K562 (cell line): ENCODE measurements around the gene CCDC117.

ENCODE experiments used
- ETV5 ChIP-seq: sonication (generic); formaldehyde crosslinking; IDR thresholded peaks from 2 replicates; pipeline ENCODE4 v1.4.0; 2020; ENCODE audit warnings: low read depth, mild to moderate bottlenecking, missing genetic modification reagents
- KLF16 ChIP-seq: IDR thresholded peaks from 2 replicates; pipeline ENCODE4 v1.6.1; 2016; ENCODE audit warnings: antibody characterized with exemption
- POLR2A ChIP-seq: fragments of 450-650 bp; conservative IDR thresholded peaks from 2 replicates; pipeline ENCODE4 v1.6.1; 2016

DNA sequence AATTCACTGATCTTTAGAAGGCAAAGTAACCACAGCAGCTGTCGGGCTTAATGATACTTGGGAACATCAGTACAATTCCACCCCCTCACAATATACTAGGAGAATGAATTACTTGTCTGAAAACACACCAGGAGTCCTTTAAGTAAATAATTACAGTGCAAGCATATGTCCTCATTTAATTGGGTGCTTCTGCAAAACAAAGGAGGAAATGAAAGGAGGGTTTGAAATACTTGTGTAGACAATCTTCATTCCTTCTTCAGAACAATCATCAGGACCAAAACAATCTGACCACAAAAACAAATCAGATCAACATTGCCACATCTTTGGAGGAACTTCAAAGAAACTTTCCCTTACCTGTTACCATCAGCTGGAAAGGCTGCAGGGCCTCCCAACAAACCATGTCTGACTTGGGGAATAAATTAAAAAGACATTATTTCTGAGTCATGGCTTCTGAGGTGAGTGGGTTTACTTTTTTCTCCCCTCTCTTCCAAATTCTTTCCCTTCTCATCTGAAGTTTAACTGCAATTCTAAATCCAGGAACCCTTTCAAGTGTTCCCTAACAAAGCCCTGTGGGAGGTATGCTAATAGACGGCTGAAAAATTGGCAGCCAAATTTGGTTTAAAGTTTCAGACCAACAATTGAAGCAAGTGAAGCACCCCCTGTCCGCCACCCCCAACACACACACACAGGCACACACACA, 12.5 kb upstream of the CCDC117 start:
- TF ChIP-seq POLR2A (no peak), ETV5 (CRISPR knock-in tag) (no peak), KLF16 (no peak)
